Gastroesophageal sphincter (tissue), 3 donors: Measurements from ENCODE around the gene AKT3.

Experiments used
- CTCF ChIP-seq, 4 experiments: fragments of 200-600 bp in 2 of 4; fragments of 450-650 bp in 2 of 4; sonication (generic) in 1 of 4; IDR thresholded peaks; one replicate each; pipeline ENCODE4 v1.5.1; 2017 to 2019; ENCODE audit warnings: antibody characterized with exemption in 4 of 4, mild to moderate bottlenecking in 2 of 4, moderate library complexity in 2 of 4
- POLR2AphosphoS5 ChIP-seq: sonication (generic); formaldehyde crosslinking; IDR thresholded peaks from one replicate; pipeline ENCODE4 v1.6.1; 2017; ENCODE audit warnings: antibody characterized with exemption

DNA sequence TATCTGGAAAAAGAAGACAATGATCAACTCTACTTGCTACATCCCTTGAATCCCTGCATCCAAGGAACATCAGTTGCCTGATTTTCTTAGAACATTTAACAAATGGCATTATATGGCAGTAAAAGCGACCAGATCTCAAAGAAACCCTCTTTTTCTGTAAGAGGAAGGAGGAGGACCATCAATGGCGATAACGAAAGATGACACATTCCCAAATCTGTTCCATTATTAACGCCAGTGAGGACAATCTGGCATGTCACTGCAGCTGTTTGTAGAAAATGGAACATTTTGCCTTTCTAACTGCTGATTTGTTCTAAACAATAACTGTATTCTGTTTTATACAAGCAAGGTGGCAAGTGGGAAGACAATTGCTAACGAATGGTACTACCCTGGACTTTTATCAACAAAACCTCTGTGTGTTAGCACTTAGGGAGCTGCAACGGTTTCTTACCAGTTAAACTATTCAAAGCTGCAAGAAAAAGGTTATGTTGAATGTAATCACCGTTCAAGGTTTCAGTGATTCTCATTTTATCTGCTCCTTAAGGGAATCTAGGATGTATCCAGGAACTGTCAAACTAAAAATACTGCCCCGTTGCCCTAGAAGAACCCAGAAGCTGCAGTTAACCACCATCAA is 342.3 kb downstream of the AKT3 start:
- TF ChIP-seq CTCF (IDR thresholded peaks at IDR 0.05) = no peak
- no peak for TF ChIP-seq POLR2AphosphoS5
